GM10248 (cell line): ENCODE data around the gene SUMO1.

Source experiments
- CTCF ChIA-PET: fragments of 300-600 bp; sonication (Branson Sonifier 250); formaldehyde crosslinking; extraction: SDS; loops from one replicate; lab custom pipeline; 2021; ENCODE audit warnings: antibody characterized with exemption; lab: Yijun Ruan, JAX
- POLR2A ChIA-PET: fragments of 350-650 bp; sonication (Branson Sonifier 250); formaldehyde crosslinking; extraction: SDS; loops from one replicate; lab custom pipeline; 2020; ENCODE audit warnings: antibody characterized with exemption; lab: Yijun Ruan, JAX
- DNase-seq: peaks from one replicate; pipeline ENCODE4 v3.0.0; 2012; ENCODE audit errors: extremely low spot score
- CTCF ChIP-seq: IDR thresholded peaks from 2 replicates; pipeline ENCODE4 v1.5.1; 2012; ENCODE audit warnings: mild to moderate bottlenecking, low read depth; ENCODE audit errors: extremely low read depth, missing control alignments, control extremely low read depth

The SUMO1 gene

GRCh38 chr2:202169832-202170424 lies 68.5 kb downstream of the SUMO1 start:
- no peak for TF ChIP-seq CTCF
- POLR2A ChIA-PET, result no interaction called here
- CTCF ChIA-PET, result interaction anchor here (1.2 to 2.8 kb wide), 3 partner anchors 9 to 309 kb away, joined by 3 to 19 read pairs (median 7); no protein-coding TSS in a partner anchor

DNA sequence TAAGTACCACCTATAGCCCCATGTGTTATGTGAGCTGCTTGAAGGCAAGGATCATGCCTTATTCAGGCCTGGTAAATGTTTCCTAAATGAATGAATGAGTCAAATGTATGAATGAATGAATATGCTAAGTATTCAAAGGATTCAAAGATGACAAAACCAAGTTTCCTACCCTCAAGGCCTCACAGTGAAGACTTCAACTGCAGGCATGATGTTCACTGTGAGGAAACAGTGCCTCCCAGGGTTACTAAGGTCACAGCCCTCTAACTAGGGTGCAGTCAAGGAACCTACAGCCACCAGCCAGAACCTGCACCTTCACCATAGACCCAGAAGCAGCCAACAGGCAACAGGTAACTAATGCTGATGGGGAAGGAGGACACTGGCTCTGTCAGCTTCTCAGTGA lies 69.3 kb downstream of the SUMO1 start:
- TF ChIP-seq CTCF, result no peak
- ChIA-PET POLR2A (no interaction called here), CTCF (interaction anchor here (1.2 to 2.8 kb wide), 3 partner anchors 9 to 308 kb away, joined by 3 to 19 read pairs (median 7); no protein-coding TSS in a partner anchor)
- DNase-seq, result no peak

More at GRCh38 chr2:202169832-202170424, 68.5 kb downstream of the SUMO1 start:
- no peak for DNase-seq

DNA sequence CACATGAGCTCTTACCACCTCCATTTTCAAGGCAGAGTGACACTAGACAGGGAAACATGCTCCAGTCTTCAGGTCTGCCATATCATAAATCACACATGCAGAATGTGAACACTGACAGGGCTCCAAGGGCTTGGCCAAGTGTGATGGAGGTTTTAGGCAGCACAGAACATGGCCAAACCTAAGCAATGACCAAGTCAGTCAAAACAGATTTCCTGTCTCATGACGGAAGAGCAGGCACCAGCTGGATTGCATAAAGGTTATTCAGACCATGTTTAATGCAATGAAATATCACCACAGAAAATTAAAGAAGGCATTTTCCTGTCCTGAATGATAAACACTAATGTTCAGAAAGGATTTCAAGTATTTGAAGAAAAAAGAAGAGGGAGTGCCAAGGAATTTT lies 72.5 kb downstream of the SUMO1 start:
- POLR2A ChIA-PET, result no interaction called here
- CTCF ChIA-PET, result no interaction called here
- no peak for TF ChIP-seq CTCF
- no peak for DNase-seq

- no peak for TF ChIP-seq CTCF
- ChIA-PET POLR2A (no interaction called here), CTCF (interaction anchor here (2.5 kb wide), 1 partner anchor 13 kb away, joined by 9 read pairs; no protein-coding TSS in a partner anchor)
- DNase-seq, result no peak
Measured at GRCh38 chr2:202165208-202165607, 73.2 kb downstream of the SUMO1 start.

- CTCF ChIA-PET, result interaction anchor here (1.7 to 2.5 kb wide), 2 partner anchors 14 to 15 kb away, joined by 4 to 9 read pairs; no protein-coding TSS in a partner anchor
- TF ChIP-seq CTCF, result no peak
- POLR2A ChIA-PET, result no interaction called here
- DNase-seq, result no peak
Measured at GRCh38 chr2:202164411-202164810, 74.0 kb downstream of the SUMO1 start.

DNA sequence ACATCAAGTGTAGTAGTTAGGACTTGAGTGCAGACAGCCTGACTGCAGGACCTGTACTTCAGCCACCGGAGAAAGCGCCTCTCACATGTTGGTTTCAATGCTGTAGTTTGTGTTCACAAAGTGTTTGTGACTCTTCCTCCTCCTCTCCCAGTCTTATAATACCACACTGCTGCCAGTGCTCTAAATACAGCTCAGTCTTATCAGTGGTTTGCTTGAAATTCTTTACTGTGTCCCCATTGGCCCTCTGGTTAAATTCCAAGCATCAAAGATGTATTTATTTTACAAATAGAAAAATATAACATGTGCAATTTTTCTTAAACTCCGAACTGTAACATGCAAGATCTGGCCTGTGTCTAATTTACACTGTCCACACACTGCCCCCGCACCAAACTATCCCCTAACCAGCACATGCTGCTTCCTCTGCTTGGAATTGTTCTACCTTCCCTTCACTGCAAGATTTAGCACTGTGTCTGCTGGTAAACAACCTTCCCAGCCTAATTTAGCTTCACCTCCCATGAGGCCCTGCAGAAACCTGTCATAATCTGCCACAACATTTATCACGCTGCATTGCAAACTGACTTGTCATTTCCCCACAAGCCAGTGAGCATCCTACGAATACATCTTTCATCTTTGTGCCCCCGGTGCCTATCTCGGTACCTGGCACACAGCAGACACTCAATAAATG lies 77.1 kb downstream of the SUMO1 start:
- ChIA-PET POLR2A (no interaction called here), CTCF (interaction anchor here (1.0 to 1.7 kb wide), 3 partner anchors 13 to 334 kb away, joined by 3 read pairs; no protein-coding TSS in a partner anchor)
- no peak for TF ChIP-seq CTCF
- no peak for DNase-seq
